Measurements from ENCODE around the gene TXLNG. TPM values are rescaled to one million over a fixed set of nuclear protein-coding genes. Genes with fewer than 3 reads are reported as not detected.

TXLNG gene
- total RNA-seq, 1 experiment from 2014 or later = 31.1 TPM

DNA sequence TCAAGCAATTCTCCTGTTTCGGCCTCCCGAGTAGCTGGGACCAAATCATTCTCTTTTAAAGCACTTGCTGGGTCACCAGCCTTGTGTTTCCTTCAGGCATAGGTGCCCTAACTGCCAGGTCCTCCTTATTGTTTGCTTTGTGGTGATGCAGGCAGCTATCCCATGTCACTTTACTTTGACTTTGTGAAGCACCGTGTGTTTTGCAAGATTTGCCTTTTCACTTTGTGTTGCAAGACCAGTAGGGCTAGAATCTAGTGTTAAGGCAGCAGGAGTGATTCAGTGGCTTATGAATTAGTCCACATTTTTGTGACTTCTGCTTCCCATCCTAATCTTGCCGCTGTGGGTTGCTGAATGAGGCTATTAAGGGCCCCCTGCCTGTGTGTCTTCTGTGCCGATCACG, 46.7 kb upstream of the TXLNG start:
- Mint-ChIP-seq H3K4me1 (no peaks in the 10 kb centered on the region), H3K27me3 (ENCODE audit: low read depth) (no peaks in the 10 kb centered on the region), H3K27ac (peak overlapping the region; percentile 3; the same call in 1 of the 2 replicates), H3K9me3 (no peaks in the 10 kb centered on the region), H3K4me3 (no peak overlapping the region), H3K36me3 (peaks cover 45% of the 10 kb centered on the region)
- POLR2A ChIA-PET = no interaction called here
- TF ChIP-seq SP1 (CRISPR knock-in tag; conservative IDR thresholded peaks at IDR 0.05) (no peak), TP53 (CRISPR knock-in tag; IDR thresholded peaks at IDR 0.05) (no peak), ZNF416 (CRISPR knock-in tag; IDR thresholded peaks at IDR 0.05) (no peak)
- TF ChIP-seq, protein P1, sequence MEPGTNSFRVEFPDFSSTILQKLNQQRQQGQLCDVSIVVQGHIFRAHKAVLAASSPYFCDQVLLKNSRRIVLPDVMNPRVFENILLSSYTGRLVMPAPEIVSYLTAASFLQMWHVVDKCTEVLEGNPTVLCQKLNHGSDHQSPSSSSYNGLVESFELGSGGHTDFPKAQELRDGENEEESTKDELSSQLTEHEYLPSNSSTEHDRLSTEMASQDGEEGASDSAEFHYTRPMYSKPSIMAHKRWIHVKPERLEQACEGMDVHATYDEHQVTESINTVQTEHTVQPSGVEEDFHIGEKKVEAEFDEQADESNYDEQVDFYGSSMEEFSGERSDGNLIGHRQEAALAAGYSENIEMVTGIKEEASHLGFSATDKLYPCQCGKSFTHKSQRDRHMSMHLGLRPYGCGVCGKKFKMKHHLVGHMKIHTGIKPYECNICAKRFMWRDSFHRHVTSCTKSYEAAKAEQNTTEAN (CRISPR knock-in tag; IDR thresholded peaks at IDR 0.05) = no peak
- TF ChIP-seq, protein P2, sequence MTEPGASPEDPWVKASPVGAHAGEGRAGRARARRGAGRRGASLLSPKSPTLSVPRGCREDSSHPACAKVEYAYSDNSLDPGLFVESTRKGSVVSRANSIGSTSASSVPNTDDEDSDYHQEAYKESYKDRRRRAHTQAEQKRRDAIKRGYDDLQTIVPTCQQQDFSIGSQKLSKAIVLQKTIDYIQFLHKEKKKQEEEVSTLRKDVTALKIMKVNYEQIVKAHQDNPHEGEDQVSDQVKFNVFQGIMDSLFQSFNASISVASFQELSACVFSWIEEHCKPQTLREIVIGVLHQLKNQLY (CRISPR knock-in tag; IDR thresholded peaks at IDR 0.05) = no peak
- DNase-seq (ENCODE audit: low spot score) (no peak), ATAC-seq (no peak)
- CTCF ChIA-PET = interaction anchor here (0.6 kb wide), 1 partner anchor 307 kb away, joined by 3 read pairs; no protein-coding TSS in a partner anchor

DNA sequence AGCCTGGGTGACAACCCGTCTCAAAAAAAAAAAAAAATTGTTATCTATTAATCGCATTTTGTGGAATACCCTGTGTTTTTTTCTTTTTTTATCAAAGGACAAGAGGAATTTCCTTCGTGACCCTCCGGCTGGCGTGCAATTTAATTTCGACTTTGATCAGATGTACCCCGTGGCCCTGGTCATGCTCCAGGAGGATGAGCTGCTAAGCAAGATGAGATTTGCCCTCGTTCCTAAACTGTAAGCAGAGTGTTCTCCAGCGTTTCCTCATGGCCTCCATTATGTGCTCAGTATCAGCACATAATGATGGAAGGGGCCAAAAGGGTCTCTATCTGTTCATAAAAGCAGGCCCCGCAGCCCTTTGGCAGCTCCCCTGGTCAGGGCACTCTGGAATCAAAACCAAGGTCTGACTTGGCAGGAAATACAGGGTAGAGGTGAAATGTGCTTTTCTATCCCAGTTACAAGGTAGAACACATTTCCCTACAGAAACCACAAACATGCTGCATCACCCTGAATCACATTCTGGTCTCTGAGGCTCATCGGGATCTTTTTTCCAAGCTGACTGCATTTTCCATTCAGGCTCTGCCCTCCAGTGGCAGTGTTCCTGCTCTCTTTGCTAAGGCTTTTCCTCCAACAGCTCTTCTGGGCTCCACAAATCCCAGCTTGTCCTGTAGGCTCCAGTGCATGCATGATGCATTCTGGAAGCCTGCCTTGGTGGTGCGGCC, 42.5 kb upstream of the TXLNG start:
- Mint-ChIP-seq H3K9me3 (no peaks in the 10 kb centered on the region), H3K27ac (no peak overlapping the region), H3K4me1 (no peaks in the 10 kb centered on the region), H3K4me3 (no peak overlapping the region), H3K27me3 (ENCODE audit: low read depth) (no peaks in the 10 kb centered on the region), H3K36me3 (peaks cover 35% of the 10 kb centered on the region)
- ATAC-seq (no peak), DNase-seq (ENCODE audit: low spot score) (no peak)
- no peak for TF ChIP-seq JAZF1 (CRISPR knock-in tag; IDR thresholded peaks at IDR 0.05)
- TF ChIP-seq, protein P3, sequence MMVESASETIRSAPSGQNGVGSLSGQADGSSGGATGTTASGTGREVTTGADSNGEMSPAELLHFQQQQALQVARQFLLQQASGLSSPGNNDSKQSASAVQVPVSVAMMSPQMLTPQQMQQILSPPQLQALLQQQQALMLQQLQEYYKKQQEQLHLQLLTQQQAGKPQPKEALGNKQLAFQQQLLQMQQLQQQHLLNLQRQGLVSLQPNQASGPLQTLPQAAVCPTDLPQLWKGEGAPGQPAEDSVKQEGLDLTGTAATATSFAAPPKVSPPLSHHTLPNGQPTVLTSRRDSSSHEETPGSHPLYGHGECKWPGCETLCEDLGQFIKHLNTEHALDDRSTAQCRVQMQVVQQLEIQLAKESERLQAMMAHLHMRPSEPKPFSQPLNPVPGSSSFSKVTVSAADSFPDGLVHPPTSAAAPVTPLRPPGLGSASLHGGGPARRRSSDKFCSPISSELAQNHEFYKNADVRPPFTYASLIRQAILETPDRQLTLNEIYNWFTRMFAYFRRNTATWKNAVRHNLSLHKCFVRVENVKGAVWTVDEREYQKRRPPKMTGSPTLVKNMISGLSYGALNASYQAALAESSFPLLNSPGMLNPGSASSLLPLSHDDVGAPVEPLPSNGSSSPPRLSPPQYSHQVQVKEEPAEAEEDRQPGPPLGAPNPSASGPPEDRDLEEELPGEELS (CRISPR knock-in tag; IDR thresholded peaks at IDR 0.05) = no peak
- no peak for TF ChIP-seq GABPB1 (CRISPR knock-in tag; IDR thresholded peaks at IDR 0.05)
- TF ChIP-seq, protein P4, sequence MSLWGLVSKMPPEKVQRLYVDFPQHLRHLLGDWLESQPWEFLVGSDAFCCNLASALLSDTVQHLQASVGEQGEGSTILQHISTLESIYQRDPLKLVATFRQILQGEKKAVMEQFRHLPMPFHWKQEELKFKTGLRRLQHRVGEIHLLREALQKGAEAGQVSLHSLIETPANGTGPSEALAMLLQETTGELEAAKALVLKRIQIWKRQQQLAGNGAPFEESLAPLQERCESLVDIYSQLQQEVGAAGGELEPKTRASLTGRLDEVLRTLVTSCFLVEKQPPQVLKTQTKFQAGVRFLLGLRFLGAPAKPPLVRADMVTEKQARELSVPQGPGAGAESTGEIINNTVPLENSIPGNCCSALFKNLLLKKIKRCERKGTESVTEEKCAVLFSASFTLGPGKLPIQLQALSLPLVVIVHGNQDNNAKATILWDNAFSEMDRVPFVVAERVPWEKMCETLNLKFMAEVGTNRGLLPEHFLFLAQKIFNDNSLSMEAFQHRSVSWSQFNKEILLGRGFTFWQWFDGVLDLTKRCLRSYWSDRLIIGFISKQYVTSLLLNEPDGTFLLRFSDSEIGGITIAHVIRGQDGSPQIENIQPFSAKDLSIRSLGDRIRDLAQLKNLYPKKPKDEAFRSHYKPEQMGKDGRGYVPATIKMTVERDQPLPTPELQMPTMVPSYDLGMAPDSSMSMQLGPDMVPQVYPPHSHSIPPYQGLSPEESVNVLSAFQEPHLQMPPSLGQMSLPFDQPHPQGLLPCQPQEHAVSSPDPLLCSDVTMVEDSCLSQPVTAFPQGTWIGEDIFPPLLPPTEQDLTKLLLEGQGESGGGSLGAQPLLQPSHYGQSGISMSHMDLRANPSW (CRISPR knock-in tag; conservative IDR thresholded peaks at IDR 0.05; ENCODE audit: low read depth) = no peak
- no peak for TF ChIP-seq NFYB (CRISPR knock-in tag; conservative IDR thresholded peaks at IDR 0.05; ENCODE audit: low read depth)
- TF ChIP-seq NFE2L1 (CRISPR knock-in tag; IDR thresholded peaks at IDR 0.05) = no peak
- TF ChIP-seq FOXP1 (CRISPR knock-in tag; IDR thresholded peaks at IDR 0.05; ENCODE audit: borderline replicate concordance) = no peak
- TF ChIP-seq GRHL2 (CRISPR knock-in tag; IDR thresholded peaks at IDR 0.05; ENCODE audit: insufficient replicate concordance, severe bottlenecking) = no peak
- ChIA-PET CTCF (interaction anchor here (1.0 kb wide), 1 partner anchor 19 kb away, joined by 3 read pairs; no protein-coding TSS in a partner anchor), POLR2A (no interaction called here)

DNA sequence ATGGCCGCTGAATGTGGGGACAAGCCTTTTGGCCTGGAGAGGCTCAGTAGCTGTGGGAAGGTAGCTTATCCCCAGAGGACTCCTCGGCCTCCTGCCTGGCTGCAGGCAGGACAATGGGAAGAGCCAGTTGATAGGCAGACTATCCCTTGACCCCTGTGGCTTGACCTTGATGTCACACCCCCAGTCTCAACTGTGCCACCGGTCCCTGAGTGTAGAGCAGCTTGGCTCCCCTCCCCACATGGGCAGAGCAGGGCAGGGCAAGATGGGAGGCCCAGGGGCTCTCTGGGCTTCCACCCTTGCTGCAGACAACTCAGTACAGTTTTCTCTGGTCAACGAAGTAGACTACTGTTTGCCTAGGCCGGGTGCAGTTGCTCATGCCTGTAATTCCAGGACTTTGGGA, 41.2 kb upstream of the TXLNG start:
- CTCF ChIA-PET = no interaction called here
- ATAC-seq = no peak
- Mint-ChIP-seq H3K4me1 (no peaks in the 10 kb centered on the region), H3K27ac (no peak overlapping the region), H3K27me3 (ENCODE audit: low read depth) (no peaks in the 10 kb centered on the region), H3K36me3 (peaks cover 42% of the 10 kb centered on the region), H3K9me3 (no peaks in the 10 kb centered on the region), H3K4me3 (no peak overlapping the region)
- no peak for DNase-seq (ENCODE audit: low spot score)
- POLR2A ChIA-PET = no interaction called here
- TF ChIP-seq GRHL2 (CRISPR knock-in tag; IDR thresholded peaks at IDR 0.05; ENCODE audit: insufficient replicate concordance, severe bottlenecking) = no peak
- no peak for TF ChIP-seq ZNF423 (CRISPR knock-in tag; IDR thresholded peaks at IDR 0.05)
- no peak for TF ChIP-seq JUN (CRISPR knock-in tag; IDR thresholded peaks at IDR 0.05)
- TF ChIP-seq ZNF138 (CRISPR knock-in tag; conservative IDR thresholded peaks at IDR 0.05) = no peak
- TF ChIP-seq SOX15 (CRISPR knock-in tag; IDR thresholded peaks at IDR 0.05) = no peak
- TF ChIP-seq, protein P5, sequence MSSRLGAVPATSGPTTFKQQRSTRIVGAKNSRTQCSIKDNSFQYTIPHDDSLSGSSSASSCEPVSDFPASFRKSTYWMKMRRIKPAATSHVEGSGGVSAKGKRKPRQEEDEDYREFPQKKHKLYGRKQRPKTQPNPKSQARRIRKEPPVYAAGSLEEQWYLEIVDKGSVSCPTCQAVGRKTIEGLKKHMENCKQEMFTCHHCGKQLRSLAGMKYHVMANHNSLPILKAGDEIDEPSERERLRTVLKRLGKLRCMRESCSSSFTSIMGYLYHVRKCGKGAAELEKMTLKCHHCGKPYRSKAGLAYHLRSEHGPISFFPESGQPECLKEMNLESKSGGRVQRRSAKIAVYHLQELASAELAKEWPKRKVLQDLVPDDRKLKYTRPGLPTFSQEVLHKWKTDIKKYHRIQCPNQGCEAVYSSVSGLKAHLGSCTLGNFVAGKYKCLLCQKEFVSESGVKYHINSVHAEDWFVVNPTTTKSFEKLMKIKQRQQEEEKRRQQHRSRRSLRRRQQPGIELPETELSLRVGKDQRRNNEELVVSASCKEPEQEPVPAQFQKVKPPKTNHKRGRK (CRISPR knock-in tag; IDR thresholded peaks at IDR 0.05; ENCODE audit: borderline replicate concordance) = no peak
- TF ChIP-seq ZNF219 (CRISPR knock-in tag; IDR thresholded peaks at IDR 0.05; ENCODE audit: borderline replicate concordance) = no peak
- no peak for TF ChIP-seq ZNF416 (CRISPR knock-in tag; IDR thresholded peaks at IDR 0.05)
- no peak for TF ChIP-seq ELF4 (CRISPR knock-in tag; IDR thresholded peaks at IDR 0.05; ENCODE audit: low read depth)
- TF ChIP-seq ATF1 (CRISPR knock-in tag; IDR thresholded peaks at IDR 0.05) = no peak
- TF ChIP-seq, protein P6, sequence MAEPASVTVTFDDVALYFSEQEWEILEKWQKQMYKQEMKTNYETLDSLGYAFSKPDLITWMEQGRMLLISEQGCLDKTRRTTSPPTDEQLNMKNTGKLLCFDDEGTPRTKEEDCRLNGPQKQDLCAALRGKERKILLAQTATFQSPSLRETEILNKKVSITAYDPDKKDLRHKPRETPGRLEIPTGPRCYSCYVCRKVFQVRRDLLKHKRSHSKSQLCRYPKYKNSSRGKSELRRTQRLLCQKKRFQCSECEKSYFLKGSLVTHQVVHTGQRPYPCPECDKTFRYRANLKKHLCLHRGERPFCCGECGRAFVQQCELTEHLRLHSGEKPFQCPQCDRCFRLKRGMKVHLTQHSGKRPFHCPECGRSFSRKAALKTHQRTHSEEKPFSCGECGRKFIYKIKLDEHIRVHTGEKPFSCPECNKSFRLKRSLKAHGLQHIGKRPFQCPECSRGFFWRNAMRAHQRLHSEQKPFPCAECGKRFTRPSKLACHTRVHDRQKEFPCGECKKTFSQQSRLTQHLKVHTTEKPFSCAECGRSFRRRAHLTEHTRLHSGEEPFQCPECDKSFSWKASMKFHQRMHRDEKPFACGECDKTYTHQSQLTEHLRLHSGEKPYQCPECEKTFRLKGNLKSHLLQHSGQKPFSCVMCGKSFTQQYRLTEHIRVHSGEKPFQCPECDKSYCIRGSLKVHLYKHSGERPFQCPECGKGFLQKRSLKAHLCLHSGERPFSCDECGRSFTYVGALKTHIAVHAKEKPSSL (CRISPR knock-in tag; conservative IDR thresholded peaks at IDR 0.05) = no peak

Measured in WTC11 (cell line).